Loucy (cell line): ENCODE results near the gene CCDC107.

Experiments
- H2AFZ ChIP-seq: fragments of 200-600 bp; sonication (generic); 2 replicates; pipeline ENCODE4 v1.6.0; 2016; ENCODE audit warnings: antibody characterized with exemption, mild to moderate bottlenecking, low read length, moderate library complexity
- H3F3A ChIP-seq: fragments of 200-600 bp; 2 replicates; pipeline ENCODE4 v1.6.0; 2016; ENCODE audit warnings: antibody characterized with exemption, low read depth, mild to moderate bottlenecking
- H3K27me3 ChIP-seq: fragments of 200-600 bp; sonication (generic); 2 replicates; pipeline ENCODE4 v1.6.1; 2014; ENCODE audit warnings: low read length, mild to moderate bottlenecking; ENCODE audit not compliant: insufficient read depth, poor library complexity, severe bottlenecking
- H3K36me3 ChIP-seq: fragments of 200-600 bp; sonication (generic); 2 replicates; pipeline ENCODE4 v1.6.1; 2016; ENCODE audit warnings: low read length; ENCODE audit not compliant: insufficient read depth
- H3K4me1 ChIP-seq: fragments of 200-600 bp; sonication (generic); 2 replicates; pipeline ENCODE4 v1.5.1; 2014; ENCODE audit warnings: low read length, mild to moderate bottlenecking; ENCODE audit not compliant: insufficient read depth, poor library complexity, severe bottlenecking
- H3K4me2 ChIP-seq: fragments of 200-600 bp; sonication (generic); 2 replicates; pipeline ENCODE4 v1.6.0; 2014; ENCODE audit warnings: antibody characterized with exemption, low read length, low read depth, mild to moderate bottlenecking; ENCODE audit not compliant: poor library complexity, severe bottlenecking
- H3K4me3 ChIP-seq: fragments of 200-600 bp; sonication (generic); 2 replicates; pipeline ENCODE4 v1.5.1; 2014; ENCODE audit warnings: low read length, mild to moderate bottlenecking, mixed read lengths; ENCODE audit not compliant: poor library complexity, severe bottlenecking
- H3K79me2 ChIP-seq: fragments of 200-600 bp; sonication (generic); 2 replicates; pipeline ENCODE4 v1.6.1; 2014; ENCODE audit warnings: low read length; ENCODE audit not compliant: insufficient read depth
- H3K9ac ChIP-seq: fragments of 200-600 bp; sonication (generic); 2 replicates; pipeline ENCODE4 v1.6.0; 2014; ENCODE audit warnings: mild to moderate bottlenecking, low read depth, low read length, moderate library complexity; ENCODE audit not compliant: poor library complexity, severe bottlenecking
- H3K9me2 ChIP-seq: fragments of 200-600 bp; sonication (generic); replicated peaks from 2 replicates; pipeline ENCODE4 v1.6.1; 2016; ENCODE audit warnings: low read depth, low read length, mixed read lengths
- H3K9me3 ChIP-seq: fragments of 200-600 bp; sonication (generic); 2 replicates; pipeline ENCODE4 v1.6.1; 2014; ENCODE audit warnings: mild to moderate bottlenecking, antibody characterized with exemption, low read length, low read depth; ENCODE audit not compliant: insufficient read depth
- H4K20me1 ChIP-seq: fragments of 200-600 bp; sonication (generic); 2 replicates; pipeline ENCODE4 v1.6.0; 2014; ENCODE audit warnings: antibody characterized with exemption, low read length, mild to moderate bottlenecking; ENCODE audit not compliant: insufficient read depth, poor library complexity, severe bottlenecking
- CTCF ChIP-seq: fragments of 200-600 bp; sonication (generic); conservative IDR thresholded peaks from 2 replicates; pipeline ENCODE4 v1.5.1; 2014; ENCODE audit warnings: mild to moderate bottlenecking, antibody characterized with exemption, low read length
- EZH2phosphoT487 ChIP-seq: fragments of 200-600 bp; IDR thresholded peaks from 2 replicates; pipeline ENCODE4 v1.6.1; 2018; ENCODE audit warnings: antibody characterized with exemption, mild to moderate bottlenecking, moderate library complexity, borderline replicate concordance

The CCDC107 gene

DNA sequence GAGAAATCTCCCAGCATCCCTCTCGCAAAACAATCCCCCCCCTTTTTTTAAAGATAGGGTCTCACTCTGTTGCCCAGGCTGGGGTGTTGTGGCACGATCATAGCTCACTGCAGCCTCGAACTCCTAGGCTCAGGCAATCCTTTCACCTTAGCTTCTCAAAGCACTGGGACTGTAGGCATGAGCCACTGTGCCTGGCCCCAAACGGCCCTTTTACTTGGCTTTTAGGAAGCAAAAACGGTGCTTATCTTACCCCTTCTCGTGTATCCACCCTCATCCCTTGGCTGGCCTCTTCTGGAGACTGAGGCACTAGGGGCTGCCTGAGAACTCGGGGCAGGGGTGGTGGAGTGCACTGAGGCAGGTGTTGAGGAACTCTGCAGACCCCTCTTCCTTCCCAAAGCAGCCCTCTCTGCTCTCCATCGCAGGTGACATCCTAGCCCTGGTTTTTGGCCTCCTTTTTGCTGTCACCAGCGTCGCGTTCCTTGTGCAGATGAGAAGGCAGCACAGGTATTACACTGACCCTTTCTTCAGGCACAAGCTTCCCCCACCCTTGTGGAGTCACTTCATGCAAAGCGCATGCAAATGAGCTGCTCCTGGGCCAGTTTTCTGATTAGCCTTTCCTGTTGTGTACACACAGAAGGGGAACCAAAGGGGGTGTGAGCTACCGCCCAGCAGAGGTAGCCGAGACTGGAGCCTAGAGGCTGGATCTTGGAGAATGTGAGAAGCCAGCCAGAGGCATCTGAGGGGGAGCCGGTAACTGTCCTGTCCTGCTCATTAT, 22.4 kb downstream of the CCDC107 start:
- H2AFZ ChIP-seq: no peak overlapping the region
- H3F3A ChIP-seq: no peaks in the 10 kb centered on the region
- H3K4me2 ChIP-seq: no peak overlapping the region
- H3K9me3 ChIP-seq: no peaks in the 10 kb centered on the region
- H3K9me2 ChIP-seq: no peaks in the 10 kb centered on the region
- H3K27me3 ChIP-seq: no peaks in the 10 kb centered on the region
- no peaks in the 10 kb centered on the region for H3K79me2 ChIP-seq
- no peak overlapping the region for H3K9ac ChIP-seq
- TF ChIP-seq CTCF: no peak
- TF ChIP-seq EZH2phosphoT487: no peak
- H3K4me1 ChIP-seq: no peaks in the 10 kb centered on the region
- no peak overlapping the region for H3K4me3 ChIP-seq
- H4K20me1 ChIP-seq: no peaks in the 10 kb centered on the region
- no peaks in the 10 kb centered on the region for H3K36me3 ChIP-seq

GRCh38 chr9:35681341-35682002, 23.4 kb downstream of the CCDC107 start:
- Histone ChIP-seq H3K36me3 (no peaks in the 10 kb centered on the region), H3K27me3 (no peaks in the 10 kb centered on the region), H3K79me2 (no peaks in the 10 kb centered on the region), H3K9me3 (no peaks in the 10 kb centered on the region), H3K4me3 (no peak overlapping the region), H3K9me2 (no peaks in the 10 kb centered on the region), H3K9ac (no peak overlapping the region), H3F3A (no peaks in the 10 kb centered on the region), H3K4me1 (no peaks in the 10 kb centered on the region), H3K4me2 (no peak overlapping the region), H4K20me1 (no peaks in the 10 kb centered on the region), H2AFZ (no peak overlapping the region)
- no peak for TF ChIP-seq EZH2phosphoT487
- TF ChIP-seq CTCF: no peak

- Histone ChIP-seq H3K4me1 (no peaks in the 10 kb centered on the region), H3K27me3 (no peaks in the 10 kb centered on the region), H3K79me2 (no peaks in the 10 kb centered on the region), H3K9ac (no peak overlapping the region), H3F3A (no peaks in the 10 kb centered on the region), H3K9me2 (no peaks in the 10 kb centered on the region), H4K20me1 (no peaks in the 10 kb centered on the region), H3K9me3 (no peaks in the 10 kb centered on the region), H3K4me2 (no peak overlapping the region), H2AFZ (no peak overlapping the region), H3K4me3 (no peak overlapping the region), H3K36me3 (no peaks in the 10 kb centered on the region)
- no peak for TF ChIP-seq CTCF
- TF ChIP-seq EZH2phosphoT487: no peak
Measured at GRCh38 chr9:35682051-35682450, 24.0 kb downstream of the CCDC107 start.
